CD8-positive, alpha-beta memory T cell (primary cell): ENCODE data around the gene TSGA10. TPM values are rescaled to one million over a fixed set of nuclear protein-coding genes. Genes with fewer than 3 reads are reported as not detected.
A peak's percentile ranks its signal among the peaks of the same experiment; 100 is the strongest.
"Not testable (repeated sequence)": the region's sequence is repeated elsewhere in the genome, so short reads cannot be mapped to it uniquely, and the experiment has no call there.

ENCODE experiments used
- CTCF ChIA-PET: fragments of 350-600 bp; sonication (Branson Sonifier 250); formaldehyde crosslinking; loops from one replicate; lab custom pipeline; 2021; ENCODE audit warnings: antibody characterized with exemption; lab: Charles Lee
- POLR2A ChIA-PET: fragments of 350-600 bp; sonication (Branson Sonifier 250); formaldehyde crosslinking; loops from one replicate; lab custom pipeline; 2021; ENCODE audit warnings: antibody characterized with exemption; lab: Charles Lee
- DNase-seq, 5 donors: peaks; one replicate each; pipeline versions ENCODE4 v3.0.0 to v3.0.0-alpha.2; 2020 to 2022; ENCODE audit warnings: mixed read lengths in 1 of 5
- H3K27ac ChIP-seq: one replicate; pipeline ENCODE4 v1.7.0; 2013; ENCODE audit warnings: low read depth, mild to moderate bottlenecking, low read length, moderate library complexity
- H3K27me3 ChIP-seq: 2 replicates; pipeline ENCODE4 v1.7.0; 2013; ENCODE audit warnings: low read length, mild to moderate bottlenecking; ENCODE audit not compliant: insufficient read depth, poor library complexity, severe bottlenecking
- H3K36me3 ChIP-seq: 2 replicates; pipeline ENCODE4 v1.7.0; 2013; ENCODE audit warnings: mild to moderate bottlenecking, low read length, moderate library complexity; ENCODE audit not compliant: insufficient read depth
- H3K4me1 ChIP-seq: 2 replicates; pipeline ENCODE4 v1.7.0; 2013; ENCODE audit warnings: mild to moderate bottlenecking, low read length, moderate library complexity; ENCODE audit not compliant: insufficient read depth
- H3K4me3 ChIP-seq: 2 replicates; pipeline ENCODE4 v1.7.0; 2013; ENCODE audit warnings: mild to moderate bottlenecking, low read length
- H3K9me3 ChIP-seq: 2 replicates; pipeline ENCODE4 v1.7.0; 2013; ENCODE audit warnings: mild to moderate bottlenecking, low read length
- H3K27ac Mint-ChIP-seq, 8 donors: one replicate each; pipeline ENCODE4 v1.8.0; 2020 to 2021; ENCODE audit warnings: mixed read lengths in 8 of 8, mild to moderate bottlenecking in 6 of 8, inconsistent platforms in 3 of 8, moderate library complexity in 3 of 8
- H3K27me3 Mint-ChIP-seq, 2 donors: one replicate each; pipeline ENCODE4 v1.8.0; 2020 to 2021; ENCODE audit warnings: mixed read lengths in 2 of 2, mild to moderate bottlenecking in 1 of 2, moderate library complexity in 1 of 2
- H3K36me3 Mint-ChIP-seq, 3 donors: one replicate each; pipeline ENCODE4 v1.8.0; 2020 to 2021; ENCODE audit warnings: mixed read lengths in 3 of 3, inconsistent platforms in 1 of 3, mild to moderate bottlenecking in 1 of 3
- H3K4me1 Mint-ChIP-seq, 3 donors: one replicate each; pipeline ENCODE4 v1.8.0; 2020 to 2021; ENCODE audit warnings: mixed read lengths in 3 of 3, inconsistent platforms in 1 of 3, mild to moderate bottlenecking in 1 of 3
- H3K4me3 Mint-ChIP-seq, 7 donors: one replicate each; pipeline ENCODE4 v1.8.0; 2020 to 2021; ENCODE audit warnings: mixed read lengths in 7 of 7, mild to moderate bottlenecking in 6 of 7, moderate library complexity in 4 of 7, inconsistent platforms in 2 of 7
- H3K9me3 Mint-ChIP-seq, 5 donors: one replicate each; pipeline ENCODE4 v1.8.0; 2020 to 2022; ENCODE audit warnings: mixed read lengths in 5 of 5, mild to moderate bottlenecking in 3 of 5, moderate library complexity in 2 of 5, inconsistent platforms in 1 of 5
- polyA plus RNA-seq: library from polyadenylated mRNA; unstranded; fragments of 300-500 nt; fragmentation: Illumina TruSeq; gene quantifications from one replicate; pipeline ENCODE4 v1.2.3, GENCODE V29; 2021
- total RNA-seq, 2 experiments: library from RNA; stranded (reverse); gene quantifications; one replicate each; pipeline ENCODE4 v1.2.3, GENCODE V29; 2021

The TSGA10 gene
- total and polyA plus RNA-seq, 3 experiments from 2014 or later = 6.4 to 16.8 (median 6.7) TPM

DNA sequence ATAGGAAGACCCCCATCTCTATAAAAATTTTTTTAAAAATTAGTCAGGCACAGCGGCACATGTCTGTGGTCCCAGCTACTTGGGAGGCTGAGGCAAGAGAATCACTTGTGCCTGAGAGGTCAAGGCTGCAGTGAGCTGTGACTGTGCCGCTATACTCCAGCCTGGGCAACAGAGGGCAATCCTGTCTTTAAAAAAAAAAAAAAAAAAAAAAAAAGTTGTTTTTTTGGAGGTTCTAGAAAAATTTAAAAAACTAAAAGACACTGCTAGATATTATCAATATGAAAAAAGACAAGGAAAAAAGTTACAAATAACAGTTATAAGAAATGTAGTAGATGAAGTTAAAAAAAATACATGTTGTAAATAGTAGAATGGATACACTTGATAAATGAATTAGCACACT is 69.3 kb downstream of the TSGA10 start:
- Histone ChIP-seq H3K4me1 (peaks cover 5% of the 10 kb centered on the region), H3K4me3 (no peak overlapping the region), H3K36me3 (no peaks in the 10 kb centered on the region), H3K27me3 (no peaks in the 10 kb centered on the region), H3K27ac (no peak overlapping the region), H3K9me3 (no peaks in the 10 kb centered on the region)
- Mint-ChIP-seq H3K4me3 (no peak overlapping the region), H3K4me1 (peaks cover 4 to 17% (median 10%) of the 10 kb centered on the region in 3 donors), H3K9me3 (peaks cover 0 to 2% (median 0%) of the 10 kb centered on the region in 5 donors), H3K27me3 (peaks cover 15 to 50% of the 10 kb centered on the region in 2 donors), H3K36me3 (peaks cover 0 to 2% (median 0%) of the 10 kb centered on the region in 3 donors), H3K27ac (no peak overlapping the region)
- DNase-seq = peak in 2 of 5 donors; percentile 5 to 46
- ChIA-PET POLR2A (no interaction called here), CTCF (interaction anchor here (0.6 to 0.9 kb wide), 2 partner anchors 405 to 1247 kb away, joined by 3 read pairs; partner anchors contain the start of gene REV1)

DNA sequence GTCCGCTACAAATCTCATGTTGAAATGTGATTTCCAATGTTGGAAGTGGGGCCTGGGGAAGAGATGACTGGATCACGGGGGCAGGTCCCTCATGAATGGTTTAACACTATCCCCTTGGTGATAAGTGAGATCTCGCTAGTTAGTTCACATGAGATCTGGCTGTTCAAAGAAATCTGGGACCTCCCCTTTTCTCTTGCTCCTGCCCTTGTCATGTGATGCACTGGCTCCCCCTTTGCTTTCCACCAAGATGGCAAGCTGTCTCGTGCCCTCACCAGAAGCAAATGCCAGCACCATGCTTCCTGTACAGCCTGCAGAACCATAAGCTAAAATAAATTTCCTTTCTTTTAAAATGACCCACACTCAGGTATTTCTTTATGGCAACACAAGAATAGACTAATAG is 70.5 kb downstream of the TSGA10 start:
- peaks cover 8 to 57% of the 10 kb centered on the region in 2 donors for H3K27me3 Mint-ChIP-seq
- H3K27ac Mint-ChIP-seq = no peak overlapping the region
- peaks cover 0 to 2% (median 0%) of the 10 kb centered on the region in 5 donors for H3K9me3 Mint-ChIP-seq
- no peaks in the 10 kb centered on the region for H3K27me3 ChIP-seq
- peaks cover 5% of the 10 kb centered on the region for H3K4me1 ChIP-seq
- no peak overlapping the region for H3K4me3 Mint-ChIP-seq
- POLR2A ChIA-PET = no interaction called here
- peaks cover 0 to 2% (median 0%) of the 10 kb centered on the region in 3 donors for H3K36me3 Mint-ChIP-seq
- H3K36me3 ChIP-seq = no peaks in the 10 kb centered on the region
- no peak overlapping the region for H3K27ac ChIP-seq
- peaks cover 4 to 17% (median 10%) of the 10 kb centered on the region in 3 donors for H3K4me1 Mint-ChIP-seq
- DNase-seq = no peak
- H3K4me3 ChIP-seq = no peak overlapping the region
- CTCF ChIA-PET = no interaction called here
- no peaks in the 10 kb centered on the region for H3K9me3 ChIP-seq

DNA sequence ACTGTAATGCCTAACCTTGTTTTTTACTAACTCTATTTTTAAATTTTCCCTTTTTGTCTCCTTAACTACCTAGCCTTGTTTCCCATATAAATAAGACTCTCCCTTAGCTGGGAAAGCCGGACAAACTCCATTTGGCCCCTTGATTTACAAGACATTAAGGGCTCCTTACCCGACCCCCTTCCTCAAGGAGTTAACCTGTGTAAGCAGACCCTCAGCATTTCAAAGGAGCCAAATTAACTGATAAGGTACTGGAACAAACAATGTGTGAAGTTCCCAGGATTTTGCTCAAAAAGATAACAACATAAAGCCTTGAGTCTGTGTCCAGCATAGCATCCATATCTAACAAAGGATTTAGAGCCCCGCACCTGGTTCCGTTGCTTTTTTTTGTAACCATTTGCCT is 72.9 kb downstream of the TSGA10 start:
- Mint-ChIP-seq H3K27me3 (peaks cover 3 to 61% of the 10 kb centered on the region in 2 donors), H3K9me3 (no peaks in the 10 kb centered on the region), H3K36me3 (no peaks in the 10 kb centered on the region), H3K4me1 (peaks cover 0 to 4% (median 0%) of the 10 kb centered on the region in 3 donors), H3K4me3 (no peak overlapping the region), H3K27ac (no peak overlapping the region)
- H3K27ac ChIP-seq = no peak overlapping the region
- H3K27me3 ChIP-seq = no peaks in the 10 kb centered on the region
- H3K4me3 ChIP-seq = no peak overlapping the region
- H3K9me3 ChIP-seq = no peaks in the 10 kb centered on the region
- no peaks in the 10 kb centered on the region for H3K36me3 ChIP-seq
- DNase-seq = no peak
- POLR2A ChIA-PET = no interaction called here
- CTCF ChIA-PET = no interaction called here
- H3K4me1 ChIP-seq = no peaks in the 10 kb centered on the region

DNA sequence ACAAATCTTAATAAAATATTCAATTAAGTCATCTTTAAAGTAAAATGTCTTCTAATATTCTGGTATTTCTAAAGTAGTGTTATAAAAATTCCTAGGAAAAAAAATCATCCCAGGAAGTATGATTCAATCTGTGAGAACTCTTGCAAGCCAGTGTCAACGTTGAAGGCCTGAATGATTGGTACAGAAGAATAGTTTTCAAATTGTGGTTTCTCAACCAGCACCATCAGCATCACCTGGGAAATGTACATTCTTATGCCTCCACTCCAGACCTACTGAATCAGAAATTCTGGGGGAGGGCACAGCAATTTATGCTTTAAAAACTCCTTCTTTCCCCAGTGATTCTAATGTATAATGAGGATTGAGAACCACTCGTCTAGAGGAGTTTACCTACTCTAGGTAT is 75.5 kb downstream of the TSGA10 start:
- Mint-ChIP-seq H3K27me3 (peaks cover 3 to 46% of the 10 kb centered on the region in 2 donors), H3K4me1 (no peaks in the 10 kb centered on the region)
- POLR2A ChIA-PET = no interaction called here

DNA sequence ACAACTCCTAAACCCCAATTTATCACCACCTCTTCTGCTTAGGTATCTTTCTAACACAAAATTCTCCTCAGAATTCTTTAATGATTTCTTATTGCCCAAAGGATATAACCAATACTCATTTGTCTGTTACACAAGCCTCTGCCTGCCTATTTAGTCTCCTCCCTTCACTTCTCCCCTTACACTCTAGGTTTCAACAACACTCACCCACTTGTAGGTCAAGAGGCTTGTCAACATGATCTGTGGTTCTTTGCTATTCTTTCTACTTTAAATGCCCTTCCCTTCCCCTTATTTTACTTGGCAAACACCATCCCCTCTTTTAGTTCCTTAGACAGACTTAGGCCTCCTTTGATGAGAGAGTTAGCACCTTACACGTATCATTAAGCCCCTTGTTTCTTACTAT is 82.2 kb downstream of the TSGA10 start:
- Histone ChIP-seq H3K36me3 (no peaks in the 10 kb centered on the region), H3K27ac (no peak overlapping the region), H3K4me3 (no peak overlapping the region), H3K4me1 (no peaks in the 10 kb centered on the region), H3K9me3 (no peaks in the 10 kb centered on the region), H3K27me3 (no peaks in the 10 kb centered on the region)
- ChIA-PET CTCF (no interaction called here), POLR2A (no interaction called here)
- Mint-ChIP-seq H3K27me3 (peaks cover 0 to 4% of the 10 kb centered on the region in 2 donors), H3K27ac (peak overlapping the region in 1 of 8 donors; percentile 4), H3K36me3 (no peaks in the 10 kb centered on the region), H3K4me3 (no peak overlapping the region), H3K4me1 (no peaks in the 10 kb centered on the region), H3K9me3 (no peaks in the 10 kb centered on the region)
- DNase-seq = no peak

More for the DNA sequence above, 75.5 kb downstream of the TSGA10 start:
- CTCF ChIA-PET = no interaction called here
- H3K27me3 ChIP-seq = no peaks in the 10 kb centered on the region
- H3K36me3 Mint-ChIP-seq = no peaks in the 10 kb centered on the region
- no peak overlapping the region for H3K4me3 Mint-ChIP-seq
- no peak overlapping the region for H3K4me3 ChIP-seq
- H3K36me3 ChIP-seq = no peaks in the 10 kb centered on the region
- H3K27ac ChIP-seq = no peak overlapping the region
- no peaks in the 10 kb centered on the region for H3K9me3 Mint-ChIP-seq
- no peak overlapping the region for H3K27ac Mint-ChIP-seq
- H3K9me3 ChIP-seq = no peaks in the 10 kb centered on the region
- no peaks in the 10 kb centered on the region for H3K4me1 ChIP-seq
- no peak for DNase-seq

DNA sequence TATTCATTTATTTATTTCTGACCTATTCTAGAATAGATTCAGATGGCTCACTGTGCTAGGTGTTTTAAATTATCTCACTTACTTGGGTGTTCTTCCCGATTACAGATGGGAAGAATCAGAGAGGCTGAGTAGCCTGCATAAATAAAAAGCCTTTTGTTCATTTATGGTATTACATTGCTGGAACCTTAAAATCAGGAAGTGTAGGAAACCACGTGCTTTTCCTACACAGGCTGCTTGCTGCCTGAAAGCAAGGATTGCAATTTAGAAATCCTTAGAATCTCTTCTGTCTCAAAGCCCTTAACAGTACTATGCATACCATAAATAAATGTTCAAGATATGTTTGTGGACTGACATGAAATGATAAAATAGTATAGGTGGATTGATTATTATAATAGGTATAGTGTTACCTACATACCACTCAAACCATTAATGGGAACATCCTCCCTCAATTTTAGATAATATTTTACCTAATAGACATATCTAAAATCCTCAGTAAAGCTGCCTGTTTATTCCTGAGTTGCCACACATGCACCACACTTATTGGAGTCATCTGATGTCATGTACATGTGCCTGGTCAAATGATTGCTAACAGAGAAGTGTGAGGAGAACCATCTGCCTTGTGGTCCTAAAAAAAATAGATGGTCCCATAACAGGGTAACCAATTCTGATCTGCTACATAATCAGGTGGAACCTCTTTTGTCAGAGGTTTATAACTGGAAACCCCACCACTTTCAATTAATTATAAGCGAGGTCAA is 86.7 kb downstream of the TSGA10 start:
- CTCF ChIA-PET = interaction anchor here (1.0 kb wide), 1 partner anchor 231 kb away, joined by 3 read pairs; no protein-coding TSS in a partner anchor
- Histone ChIP-seq H3K4me3 (no peak overlapping the region), H3K36me3 (no peaks in the 10 kb centered on the region), H3K27ac (no peak overlapping the region), H3K9me3 (no peaks in the 10 kb centered on the region), H3K4me1 (peaks cover 17% of the 10 kb centered on the region), H3K27me3 (no peaks in the 10 kb centered on the region)
- POLR2A ChIA-PET = no interaction called here
- H3K4me3 Mint-ChIP-seq = no peak overlapping the region
- DNase-seq = no peak
- no peak overlapping the region for H3K27ac Mint-ChIP-seq
- H3K9me3 Mint-ChIP-seq = no peaks in the 10 kb centered on the region
- no peaks in the 10 kb centered on the region for H3K27me3 Mint-ChIP-seq
- no peaks in the 10 kb centered on the region for H3K4me1 Mint-ChIP-seq
- H3K36me3 Mint-ChIP-seq = no peaks in the 10 kb centered on the region

DNA sequence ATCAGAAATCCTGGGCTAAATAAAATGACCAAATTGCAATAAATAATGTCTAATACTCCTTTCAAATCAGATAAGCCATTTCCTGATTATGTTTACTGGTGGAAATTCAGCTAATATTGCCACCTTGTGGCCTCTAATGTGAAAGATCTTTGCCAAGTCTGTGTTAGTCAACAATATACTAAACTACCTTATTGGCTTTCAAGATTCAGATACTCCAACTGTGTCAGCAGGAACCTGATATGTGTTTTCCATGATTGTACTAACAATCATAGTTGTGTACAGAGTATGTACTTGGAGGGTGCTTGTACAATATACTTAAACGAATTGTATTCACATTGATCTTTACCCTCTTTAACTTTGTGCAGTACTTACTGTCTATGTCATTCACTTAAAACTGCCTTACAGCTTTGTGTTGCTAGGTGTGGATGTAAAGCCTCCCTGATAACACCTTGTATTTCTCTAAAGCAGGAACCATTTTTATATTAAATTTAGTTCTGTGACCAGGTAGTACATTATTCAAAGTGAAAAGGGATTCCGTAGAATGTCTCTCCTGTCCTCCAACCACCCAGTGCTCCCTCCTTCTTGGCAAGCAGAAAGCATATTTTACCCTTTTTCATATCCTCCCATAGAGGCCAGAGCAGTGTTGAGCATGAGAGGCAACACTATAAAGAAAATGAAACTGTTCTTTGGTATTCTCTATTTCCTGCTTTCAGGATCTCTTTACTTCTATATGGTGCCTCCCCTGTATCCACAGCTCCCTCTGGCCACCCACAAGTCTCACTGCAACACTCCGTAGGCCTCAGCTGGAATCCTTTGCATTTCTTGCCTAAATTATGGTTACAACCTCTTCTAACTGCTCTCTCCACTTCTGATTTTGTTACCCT is 88.4 kb downstream of the TSGA10 start:
- no peaks in the 10 kb centered on the region for H3K9me3 ChIP-seq
- H3K4me3 ChIP-seq = no peak overlapping the region
- ChIA-PET CTCF (interaction anchor here (0.6 to 1.0 kb wide), 2 partner anchors 11 to 21 kb away, joined by 3 read pairs; no protein-coding TSS in a partner anchor), POLR2A (no interaction called here)
- peak in 3 of 5 donors; percentile 11 to 45 (median 29) for DNase-seq
- Mint-ChIP-seq H3K27ac (no peak overlapping the region), H3K4me1 (no peaks in the 10 kb centered on the region), H3K4me3 (no peak overlapping the region), H3K9me3 (no peaks in the 10 kb centered on the region), H3K27me3 (no peaks in the 10 kb centered on the region), H3K36me3 (no peaks in the 10 kb centered on the region)
- H3K27me3 ChIP-seq = no peaks in the 10 kb centered on the region
- H3K4me1 ChIP-seq = peaks cover 17% of the 10 kb centered on the region
- no peaks in the 10 kb centered on the region for H3K36me3 ChIP-seq
- H3K27ac ChIP-seq = no peak overlapping the region

DNA sequence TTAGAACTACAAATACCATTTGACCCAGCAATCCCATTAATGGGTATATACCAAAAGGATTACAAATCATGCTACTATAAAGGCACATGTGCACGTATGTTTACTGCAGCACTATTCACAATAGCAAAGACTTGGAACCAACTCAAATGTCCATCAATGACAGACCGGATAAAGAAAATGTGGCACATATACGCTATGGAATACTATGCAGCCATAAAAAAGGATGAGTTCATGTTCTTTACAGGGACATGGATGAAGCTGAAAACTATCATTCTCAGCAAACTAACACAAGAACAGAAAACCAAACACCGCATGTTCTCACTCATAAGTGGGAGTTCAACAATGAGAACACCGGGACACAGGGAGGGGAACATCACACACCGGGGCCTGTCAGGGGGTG is 105.6 kb downstream of the TSGA10 start:
- peaks cover 11 to 36% of the 10 kb centered on the region in 2 donors for H3K27me3 Mint-ChIP-seq
- POLR2A ChIA-PET, H3K27ac ChIP-seq, H3K4me1 ChIP-seq, CTCF ChIA-PET, H3K4me1 Mint-ChIP-seq, H3K27me3 ChIP-seq, H3K36me3 ChIP-seq, H3K27ac Mint-ChIP-seq, H3K4me3 Mint-ChIP-seq, DNase-seq, H3K9me3 ChIP-seq, H3K4me3 ChIP-seq: not testable (repeated sequence)
- H3K36me3 Mint-ChIP-seq = peaks cover 0 to 49% (median 8%) of the 10 kb centered on the region in 3 donors
- H3K9me3 Mint-ChIP-seq = peaks cover 12 to 38% (median 26%) of the 10 kb centered on the region in 5 donors
